Stimulated activated CD8-positive, alpha-beta memory T cell treated with anti-CD3 and anti-CD28 coated beads, Interleukin-7, amount 100 ng/mL, for 1 hour (primary cell): ENCODE data around the gene FBXL16.
A peak's percentile ranks its signal among the peaks of the same experiment; 100 is the strongest.
"Not testable (repeated sequence)": the region's sequence is repeated elsewhere in the genome, so short reads cannot be mapped to it uniquely, and the experiment has no call there.

ENCODE experiments used
- DNase-seq, 2 donors: peaks; one replicate each; pipeline ENCODE4 v3.0.0-alpha.2; 2020; ENCODE audit warnings: low read depth in 2 of 2

The FBXL16 gene

DNA sequence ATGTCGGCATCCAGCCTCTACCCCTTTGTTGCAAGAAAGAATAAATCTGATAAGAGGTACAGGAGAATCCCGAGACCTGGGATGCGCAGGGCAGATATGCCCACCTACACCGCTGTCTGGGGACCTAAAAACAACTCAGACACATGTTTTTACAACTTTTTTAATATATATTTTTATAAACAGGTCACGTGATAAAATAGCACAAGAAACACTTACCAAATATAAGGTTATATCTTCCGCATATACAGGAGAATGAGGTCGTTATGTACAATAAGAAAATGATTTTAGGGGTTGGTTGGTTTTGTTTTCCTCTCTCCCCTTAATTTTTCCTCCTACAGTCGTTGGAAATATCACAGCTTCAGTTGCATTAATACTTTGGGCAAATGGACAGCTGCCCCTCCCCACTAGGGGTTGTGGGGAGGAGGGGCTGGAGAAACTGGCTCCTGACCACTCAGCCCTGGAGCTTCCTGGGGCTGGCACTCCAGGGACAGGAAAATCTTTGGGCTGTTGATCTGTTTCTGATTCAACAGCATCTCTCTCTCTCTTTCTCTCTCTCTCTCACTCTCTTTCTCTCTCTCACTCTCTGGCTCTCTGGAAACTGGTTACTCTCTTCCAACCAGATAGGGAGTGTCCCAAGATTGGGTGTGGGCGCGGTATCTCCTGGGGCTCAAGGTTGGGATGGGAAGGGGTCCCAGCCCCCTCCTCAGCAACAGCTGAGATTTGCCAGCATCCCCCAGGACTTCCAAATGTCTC, 13.1 kb downstream of the FBXL16 start:
- no peak for DNase-seq

DNA sequence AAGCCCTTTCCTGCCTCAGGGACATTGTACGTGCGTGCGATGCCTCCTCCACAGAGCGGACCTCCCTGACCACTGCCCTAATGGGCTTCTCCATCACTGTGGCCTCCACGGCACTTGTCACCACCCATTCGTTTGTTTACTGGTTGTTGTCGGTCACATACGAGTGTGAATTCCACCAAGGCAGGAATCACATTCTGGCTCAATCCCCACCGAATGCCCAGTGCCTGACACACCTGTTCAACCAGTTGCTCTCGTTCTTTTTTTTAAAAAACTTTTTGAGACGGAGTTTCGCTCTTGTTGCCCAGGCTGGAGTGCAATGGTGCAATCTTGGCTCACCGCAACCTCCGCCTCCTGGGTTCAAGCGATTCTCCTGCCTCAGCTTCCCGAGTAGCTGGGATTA, 14.4 kb downstream of the FBXL16 start:
- DNase-seq, result not testable (repeated sequence)

DNA sequence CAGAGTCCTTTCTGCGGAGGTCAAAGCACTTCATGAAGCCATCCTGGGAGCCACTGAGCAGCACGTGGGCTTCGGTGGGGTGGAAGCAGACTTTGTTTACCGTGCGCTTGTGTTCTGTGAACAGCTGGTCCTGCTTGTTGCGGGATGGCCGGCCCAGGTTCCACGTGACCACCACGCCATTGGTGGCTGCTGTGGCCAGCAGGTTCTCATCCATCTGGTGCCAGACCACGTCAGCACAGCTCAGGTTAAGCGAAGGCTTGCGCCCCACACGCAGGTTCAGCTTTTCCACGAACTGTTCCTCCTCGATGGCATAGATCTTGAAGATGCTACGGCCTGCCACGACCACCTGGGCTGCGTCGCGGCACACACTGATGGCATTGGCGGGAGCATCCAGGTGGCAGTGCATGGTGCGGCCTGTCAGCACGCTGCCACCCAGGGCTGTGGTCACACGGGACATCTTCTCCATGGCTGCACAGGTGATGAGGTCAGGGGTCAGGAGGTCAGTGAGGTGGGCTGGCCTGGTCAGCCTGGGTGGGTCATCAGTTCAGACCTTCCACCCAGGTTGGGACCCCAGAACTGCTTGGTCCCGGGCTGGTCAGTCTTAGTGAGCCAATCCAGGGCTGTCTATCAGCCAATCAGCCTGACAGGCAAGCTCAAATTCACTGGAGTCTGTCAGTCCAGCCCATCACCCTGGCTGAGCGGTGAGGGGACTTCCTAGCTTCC, 16.3 kb downstream of the FBXL16 start:
- no peak for DNase-seq

DNA sequence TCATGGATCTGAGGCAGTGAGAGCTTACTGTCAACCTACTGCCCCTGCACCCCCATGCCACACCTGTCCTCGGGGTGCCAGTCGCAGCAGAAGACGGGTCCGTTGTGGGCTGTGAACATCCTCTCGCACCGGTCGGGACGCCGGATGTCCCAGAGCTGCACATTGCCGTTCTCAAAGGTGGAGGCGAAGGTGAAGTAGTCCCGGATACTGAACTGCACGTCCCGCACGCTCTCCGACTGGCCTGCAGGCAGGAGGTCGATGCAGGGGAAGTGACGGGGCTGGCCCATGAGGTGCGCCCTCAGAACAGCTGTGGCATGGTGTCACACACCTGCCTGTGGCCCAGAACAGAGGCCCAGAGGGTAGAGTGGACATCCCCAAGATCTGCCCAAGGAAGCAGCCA, 18.1 kb downstream of the FBXL16 start:
- DNase-seq, result no peak

DNA sequence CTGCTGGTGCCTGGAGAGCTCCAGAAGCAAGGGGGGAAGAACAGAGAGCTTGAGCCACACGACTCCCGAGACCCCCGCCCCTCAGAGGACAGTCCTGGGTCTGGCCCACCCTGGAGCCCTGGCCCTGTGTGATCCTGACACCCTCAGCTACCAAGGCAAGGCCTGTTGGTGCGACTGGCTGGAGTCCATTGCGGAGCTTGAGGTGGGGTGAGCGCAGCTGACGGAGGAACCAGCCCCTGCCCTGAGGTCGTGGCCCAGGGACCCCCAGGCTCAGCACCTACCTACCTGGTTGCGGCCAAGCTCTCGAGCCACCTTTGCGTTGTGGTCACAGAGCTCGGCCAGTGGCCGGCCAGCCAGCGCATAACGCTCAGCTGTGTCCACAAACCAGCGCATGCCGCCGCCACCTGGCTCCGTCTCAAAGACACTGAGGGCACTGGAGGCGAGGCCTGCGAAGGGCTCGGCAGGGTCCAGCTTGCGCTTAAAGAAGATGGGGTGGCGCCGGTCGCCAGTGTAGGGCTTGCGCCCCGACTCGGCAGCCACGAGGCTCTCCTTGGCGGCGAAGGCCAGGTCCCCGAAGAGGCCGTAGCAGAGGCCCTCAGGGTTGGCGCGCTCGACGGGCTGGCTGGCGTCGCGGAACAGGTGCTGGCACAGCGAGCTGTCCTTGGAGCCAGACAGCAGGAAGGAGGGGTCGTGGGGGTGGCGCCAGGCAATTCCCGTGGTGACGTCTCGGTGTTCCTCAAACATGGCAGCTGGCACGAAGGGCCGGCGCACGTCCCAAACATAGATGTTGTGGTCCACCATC, 18.9 kb downstream of the FBXL16 start:
- no peak for DNase-seq

DNA sequence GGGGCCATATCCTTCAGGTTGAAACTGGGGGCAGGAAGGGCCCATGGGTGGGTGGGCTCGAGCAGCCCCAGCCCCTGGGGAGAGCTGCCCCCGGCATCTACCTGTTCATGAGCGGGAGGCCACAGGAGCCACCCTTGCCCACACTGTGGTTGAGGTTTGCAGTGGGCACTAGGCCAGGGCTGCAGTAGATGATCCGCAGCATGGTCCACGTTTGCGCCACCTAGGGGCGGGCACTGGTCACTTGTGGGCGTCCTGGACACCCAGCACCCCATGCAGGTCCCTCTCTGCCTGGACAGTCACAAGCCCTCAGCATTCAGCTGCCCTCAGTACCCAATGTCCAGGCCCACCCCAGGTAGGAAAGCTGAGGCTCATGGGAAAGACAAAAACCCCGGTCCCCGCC, 19.6 kb downstream of the FBXL16 start:
- no peak for DNase-seq

DNA sequence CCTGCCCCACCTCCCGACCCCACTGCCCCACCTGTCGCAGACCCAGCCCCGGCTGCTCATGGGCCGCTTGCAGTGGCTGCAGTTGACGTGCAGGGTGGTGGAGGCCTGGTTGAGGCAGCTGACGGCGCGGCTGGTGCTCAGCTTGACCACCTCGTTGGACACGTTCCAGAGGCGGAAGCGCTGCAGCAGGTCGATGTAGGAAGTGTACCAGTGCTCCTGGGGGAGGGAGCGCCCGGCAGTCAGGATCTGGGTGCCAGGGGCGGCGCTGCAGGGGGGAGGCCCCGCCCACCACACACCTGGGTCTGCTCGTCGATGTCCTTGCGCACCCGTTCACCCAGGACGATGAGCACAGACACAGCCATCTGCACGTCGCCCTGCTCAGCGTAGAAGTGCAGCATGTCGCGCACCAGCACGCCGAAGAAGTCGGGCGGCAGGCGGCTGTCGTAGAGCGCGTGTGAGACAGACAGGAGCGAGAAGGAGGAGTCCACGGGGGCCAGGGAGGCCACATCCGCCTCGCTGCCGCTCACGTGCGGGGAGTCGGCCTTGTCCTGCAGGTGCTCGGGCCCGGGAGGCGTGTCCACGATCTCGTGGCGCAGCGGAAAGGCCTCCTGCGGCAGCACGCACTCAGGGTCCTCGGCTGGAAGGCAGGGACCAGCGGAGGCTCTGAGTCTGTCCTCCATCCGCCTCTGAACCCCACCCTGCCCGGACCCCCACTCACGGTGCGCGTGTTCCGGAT, 20.5 kb downstream of the FBXL16 start:
- DNase-seq, result no peak

DNA sequence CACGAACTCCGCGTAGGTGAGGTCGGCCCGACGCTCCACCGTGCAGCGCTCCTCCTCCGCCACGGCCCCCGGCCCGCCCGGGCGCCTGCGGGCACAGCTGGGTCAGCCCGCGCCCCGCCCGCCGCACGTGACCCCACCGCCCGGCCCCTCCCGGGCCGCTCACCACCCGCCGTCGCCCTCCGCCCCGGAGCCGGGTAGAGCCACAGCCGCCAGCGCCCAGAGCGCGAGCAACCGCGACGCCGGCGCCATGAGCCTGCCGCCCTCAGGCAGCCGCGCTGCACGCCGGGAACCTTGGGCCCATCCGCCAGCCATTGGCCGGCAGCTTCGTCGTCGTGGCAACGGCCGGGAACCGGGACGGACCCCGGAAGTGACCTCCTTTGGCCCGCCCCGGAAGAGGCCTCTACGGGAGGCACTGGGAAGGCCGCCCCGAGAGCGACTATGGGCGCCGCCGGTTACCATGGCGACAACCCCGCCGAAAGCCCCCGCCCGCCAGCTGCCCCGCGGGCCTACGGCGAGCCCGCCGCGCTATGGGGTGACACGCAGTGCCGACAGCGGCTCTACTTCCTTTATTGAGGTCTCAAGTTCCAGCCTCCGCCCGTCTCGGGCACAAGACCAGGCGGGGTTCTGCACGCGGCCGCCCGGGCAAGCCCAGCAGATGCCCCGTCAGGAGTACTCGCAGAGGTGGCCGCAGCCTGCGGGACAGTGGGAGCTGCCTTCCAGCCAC, 21.4 kb downstream of the FBXL16 start, which contains the start of gene JMJD8:
TSS of gene JMJD8 (minus strand) at position 264 of the 724 bp plus-strand sequence. CDS start at position 249, 15 bp downstream.
- DNase-seq, result peak; percentile 92 to 95

DNA sequence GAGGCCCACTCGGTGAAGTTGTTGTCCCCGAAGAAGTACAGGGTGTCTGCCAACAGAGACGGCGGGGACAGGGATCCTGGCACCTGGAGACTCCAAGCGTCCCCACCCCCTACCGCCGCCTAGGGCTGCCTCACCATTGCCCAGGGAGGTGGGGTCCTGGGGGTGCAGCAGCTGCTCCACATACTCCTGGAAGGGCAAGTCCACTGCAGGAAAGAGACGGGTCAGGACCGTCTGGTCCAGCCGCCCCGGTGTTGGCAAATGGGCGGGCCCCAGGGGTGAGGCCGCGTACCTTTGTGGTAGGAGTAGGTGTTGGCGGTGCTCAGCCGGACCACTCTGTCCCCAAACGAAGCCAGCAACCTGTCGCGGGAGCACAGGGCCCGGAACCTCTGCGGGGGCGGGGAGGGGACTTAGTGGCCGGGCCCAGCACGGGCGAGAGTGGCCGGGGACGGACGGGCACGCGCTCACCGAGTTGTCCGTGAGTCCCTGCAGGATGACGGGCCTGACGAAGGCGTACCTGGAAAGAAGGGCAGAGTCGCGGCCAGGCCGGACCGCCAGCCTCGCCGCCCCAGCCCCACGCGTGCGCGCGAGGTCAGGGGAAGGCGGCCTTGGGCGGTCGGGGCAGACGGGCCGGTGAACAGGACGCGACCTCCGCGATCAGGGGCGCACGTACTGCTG, 22.1 kb downstream of the FBXL16 start:
- DNase-seq, result no peak

DNA sequence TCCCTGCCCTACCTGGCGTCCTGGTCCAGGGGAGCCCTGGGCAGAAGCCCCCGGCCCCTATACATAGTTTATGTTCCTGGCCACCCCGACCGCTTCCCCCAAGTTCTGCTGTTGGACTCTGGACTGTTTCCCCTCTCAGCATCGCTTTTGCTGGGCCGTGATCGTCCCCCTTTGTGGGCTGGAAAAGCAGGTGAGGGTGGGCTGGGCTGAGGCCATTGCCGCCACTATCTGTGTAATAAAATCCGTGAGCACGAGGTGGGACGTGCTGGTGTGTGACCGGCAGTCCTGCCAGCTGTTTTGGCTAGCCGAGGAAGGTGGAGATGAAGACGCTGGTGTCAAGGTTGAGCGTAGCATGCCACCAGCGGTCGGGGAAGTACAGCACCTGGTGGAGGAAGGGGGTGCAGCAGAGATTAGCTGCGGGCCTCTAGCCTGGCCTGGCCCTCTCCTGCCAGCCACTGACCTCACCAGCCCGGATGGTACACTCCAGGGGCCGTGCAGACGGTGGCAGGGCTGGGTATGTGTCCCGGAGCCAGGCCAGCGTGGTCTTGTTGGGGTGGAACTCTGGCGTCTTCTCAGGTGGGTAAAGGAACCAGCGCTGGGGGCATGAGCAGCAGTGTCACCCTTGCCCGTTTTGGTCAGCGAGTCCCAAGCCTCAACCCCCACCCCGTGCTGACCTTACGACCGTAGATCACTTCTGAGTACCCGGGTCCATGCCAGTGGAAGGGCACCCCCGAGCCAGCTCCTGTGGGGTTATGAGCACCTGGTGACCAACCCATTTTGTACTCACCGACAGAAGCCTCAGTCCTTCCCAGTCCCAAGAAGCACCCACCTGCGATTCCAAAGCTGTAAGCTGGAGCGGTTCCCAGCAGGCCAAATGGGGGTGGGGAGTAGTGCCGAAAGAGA, 22.9 kb downstream of the FBXL16 start:
- no peak for DNase-seq

DNA sequence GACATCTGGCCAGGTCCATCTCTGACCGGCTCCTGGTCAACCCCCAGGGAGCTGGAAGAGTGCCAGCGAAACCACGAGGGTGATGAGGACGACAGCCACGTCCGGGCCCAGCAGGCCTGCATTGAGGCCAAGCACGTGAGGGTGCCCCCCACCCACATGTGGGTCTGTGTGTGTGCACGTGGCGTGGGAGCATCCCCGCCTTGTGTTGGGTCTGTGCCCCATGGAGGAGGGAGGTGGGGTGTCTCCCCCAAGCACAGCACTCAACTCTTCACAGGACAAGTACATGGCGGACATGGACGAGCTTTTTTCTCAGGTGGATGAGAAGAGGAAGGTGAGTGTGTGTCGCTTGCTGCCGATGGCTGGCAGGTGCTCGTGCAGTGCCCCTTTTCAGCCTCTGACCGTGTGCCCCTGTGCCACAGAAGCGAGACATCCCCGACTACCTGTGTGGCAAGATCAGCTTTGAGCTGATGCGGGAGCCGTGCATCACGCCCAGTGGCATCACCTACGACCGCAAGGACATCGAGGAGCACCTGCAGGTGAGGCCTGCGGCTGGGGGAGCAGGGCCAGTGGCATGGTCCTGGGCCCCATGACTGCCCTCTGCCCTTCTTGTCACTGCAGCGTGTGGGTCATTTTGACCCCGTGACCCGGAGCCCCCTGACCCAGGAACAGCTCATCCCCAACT, 23.7 kb downstream of the FBXL16 start:
- no peak for DNase-seq

DNA sequence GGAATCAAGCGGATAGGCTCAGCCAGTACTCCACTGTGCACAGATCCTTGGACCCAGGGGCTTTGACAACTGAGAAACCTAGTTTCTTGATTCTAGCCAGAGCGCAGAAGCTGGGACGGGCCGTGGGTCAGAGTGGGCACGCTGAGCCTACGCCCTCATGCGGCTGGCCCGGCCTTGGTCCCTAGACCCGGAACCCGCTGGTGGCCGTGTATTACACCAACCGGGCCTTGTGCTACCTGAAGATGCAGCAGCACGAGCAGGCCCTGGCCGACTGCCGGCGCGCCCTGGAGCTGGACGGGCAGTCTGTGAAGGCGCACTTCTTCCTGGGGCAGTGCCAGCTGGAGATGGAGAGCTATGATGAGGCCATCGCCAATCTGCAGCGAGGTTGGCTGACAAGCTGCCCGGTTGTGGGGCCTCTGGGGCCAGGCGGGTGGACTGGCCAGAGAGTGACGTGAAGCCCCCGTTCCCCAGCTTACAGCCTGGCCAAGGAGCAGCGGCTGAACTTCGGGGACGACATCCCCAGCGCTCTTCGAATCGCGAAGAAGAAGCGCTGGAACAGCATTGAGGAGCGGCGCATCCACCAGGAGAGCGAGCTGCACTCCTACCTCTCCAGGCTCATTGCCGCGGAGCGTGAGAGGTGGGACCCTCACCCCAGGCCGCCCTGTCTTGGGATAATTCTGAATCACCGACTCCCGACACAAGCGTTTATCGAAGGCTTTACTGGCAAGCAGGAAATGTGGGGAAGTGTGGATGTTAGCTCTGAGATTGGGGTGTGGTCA, 24.4 kb downstream of the FBXL16 start:
- no peak for DNase-seq

DNA sequence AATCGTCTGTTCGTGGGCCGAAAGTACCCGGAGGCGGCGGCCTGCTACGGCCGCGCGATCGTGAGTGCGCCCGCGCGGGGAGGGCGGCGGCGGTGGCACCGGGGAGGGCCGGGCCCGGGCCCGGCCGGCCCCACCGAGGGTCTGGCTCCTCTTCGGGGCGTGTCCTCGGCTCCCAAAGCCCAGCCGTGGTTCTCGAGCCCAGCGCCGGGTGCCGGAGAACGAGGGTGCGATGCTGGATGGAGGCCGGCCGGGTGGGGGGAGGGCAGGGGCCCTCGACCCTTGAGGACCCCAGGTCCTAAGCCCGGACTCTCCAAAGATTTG, 25.0 kb downstream of the FBXL16 start:
- DNase-seq, result no peak

DNA sequence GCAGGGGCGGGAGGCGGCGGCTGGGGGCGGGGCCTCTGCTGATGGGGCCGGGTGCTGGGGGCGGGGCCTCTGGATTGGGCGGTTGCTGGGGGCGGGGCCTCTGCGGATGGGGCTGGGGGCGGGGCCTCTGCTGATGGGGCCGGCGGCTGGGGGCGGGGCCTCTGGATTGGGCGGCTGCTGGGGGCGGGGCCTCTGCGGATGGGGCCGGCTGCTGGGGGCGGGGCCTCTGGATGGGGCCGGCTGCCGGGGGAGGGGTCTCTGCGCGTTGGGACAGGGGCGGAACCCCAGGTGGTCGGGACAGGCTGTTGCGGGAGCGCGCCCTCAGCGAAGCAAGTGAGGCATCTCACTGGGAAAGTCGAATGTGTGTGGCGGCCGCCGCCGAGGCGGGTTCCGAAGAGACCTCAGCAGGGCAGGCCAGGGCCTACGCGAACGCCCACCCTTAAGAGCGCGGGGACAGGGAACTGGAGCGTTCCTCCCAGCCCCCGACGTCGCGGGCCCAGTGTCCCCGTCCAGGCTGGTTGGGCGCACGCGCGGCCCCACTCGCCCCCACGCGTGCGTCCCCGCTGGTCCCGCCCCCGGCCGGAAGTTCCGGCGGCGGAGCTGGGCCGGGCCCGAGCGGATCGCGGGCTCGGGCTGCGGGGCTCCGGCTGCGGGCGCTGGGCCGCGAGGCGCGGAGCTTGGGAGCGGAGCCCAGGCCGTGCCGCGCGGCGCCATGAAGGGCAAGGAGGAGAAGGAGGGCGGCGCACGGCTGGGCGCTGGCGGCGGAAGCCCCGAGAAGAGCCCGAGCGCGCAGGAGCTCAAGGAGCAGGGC, 25.6 kb downstream of the FBXL16 start, which contains the start of gene STUB1:
TSS of gene STUB1 (plus strand) at position 597 of the 811 bp plus-strand sequence. CDS start at position 713, 116 bp downstream.
- DNase-seq, result peak; percentile 69 to 77

DNA sequence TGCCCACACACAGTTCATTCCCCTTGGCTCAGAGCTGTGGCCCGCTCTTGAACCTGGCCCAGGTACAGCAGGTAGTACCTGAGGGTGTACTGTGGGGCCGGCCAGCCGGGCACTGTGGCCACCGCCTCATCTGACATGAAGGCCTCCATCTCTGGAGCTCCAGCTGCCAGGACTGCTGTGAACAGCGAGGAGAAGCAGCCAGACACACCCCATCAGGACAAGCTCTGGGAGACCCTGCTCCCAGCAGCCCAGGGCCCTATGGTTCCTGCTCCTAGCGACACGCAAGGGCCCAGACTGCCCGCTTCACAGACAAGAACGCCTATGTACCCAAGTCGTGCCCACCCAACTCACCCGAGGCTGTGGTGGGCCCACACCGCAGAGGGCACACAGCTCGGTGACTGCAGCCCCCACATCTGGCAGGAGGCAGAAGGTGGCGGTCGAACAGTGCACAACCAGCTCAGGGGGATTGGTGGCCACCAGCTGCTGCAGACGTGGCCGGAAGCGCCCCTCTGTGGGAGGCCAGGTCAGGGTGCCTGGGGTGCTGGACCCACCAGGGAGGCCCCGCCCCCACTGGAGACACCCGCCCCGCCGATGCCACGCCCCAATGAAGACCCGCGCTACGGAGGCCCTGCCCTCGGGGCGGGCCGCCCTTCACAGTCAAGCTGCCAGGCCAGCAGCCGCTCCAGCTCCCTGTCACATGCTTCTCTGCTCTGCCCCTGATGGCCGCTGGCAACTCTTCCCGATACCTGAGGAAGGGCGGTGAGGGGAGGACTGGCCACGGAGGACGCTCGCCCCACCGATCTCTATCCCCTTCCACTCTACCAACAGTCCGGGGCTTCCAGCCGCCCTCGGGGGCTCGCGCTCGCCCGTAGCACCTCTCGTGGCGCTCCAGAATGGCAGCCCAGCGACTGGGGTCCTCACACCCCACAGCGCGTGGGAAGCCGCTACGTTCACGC, 26.5 kb downstream of the FBXL16 start:
- no peak for DNase-seq
